22Rv1 (cell line): ENCODE results near the gene UNC93B1.

Experiments used
- H3K27ac ChIP-seq: fragments of 450-650 bp; 2 replicates; pipeline ENCODE4 v1.5.1; 2017
- ZFX ChIP-seq: fragments of 450-650 bp; IDR thresholded peaks from 2 replicates; pipeline ENCODE4 v1.6.1; 2017; ENCODE audit warnings: antibody characterized with exemption, borderline replicate concordance
- TF ChIP-seq, protein P1 (sequence below): fragments of 450-650 bp; IDR thresholded peaks from 2 replicates; pipeline ENCODE4 v1.5.1; 2017; ENCODE audit warnings: mild to moderate bottlenecking

UNC93B1 gene

GRCh38 chr11:68033708-68034045, 29.8 kb upstream of the UNC93B1 start:
- TF ChIP-seq ZFX = no peak
- TF ChIP-seq, protein P1, sequence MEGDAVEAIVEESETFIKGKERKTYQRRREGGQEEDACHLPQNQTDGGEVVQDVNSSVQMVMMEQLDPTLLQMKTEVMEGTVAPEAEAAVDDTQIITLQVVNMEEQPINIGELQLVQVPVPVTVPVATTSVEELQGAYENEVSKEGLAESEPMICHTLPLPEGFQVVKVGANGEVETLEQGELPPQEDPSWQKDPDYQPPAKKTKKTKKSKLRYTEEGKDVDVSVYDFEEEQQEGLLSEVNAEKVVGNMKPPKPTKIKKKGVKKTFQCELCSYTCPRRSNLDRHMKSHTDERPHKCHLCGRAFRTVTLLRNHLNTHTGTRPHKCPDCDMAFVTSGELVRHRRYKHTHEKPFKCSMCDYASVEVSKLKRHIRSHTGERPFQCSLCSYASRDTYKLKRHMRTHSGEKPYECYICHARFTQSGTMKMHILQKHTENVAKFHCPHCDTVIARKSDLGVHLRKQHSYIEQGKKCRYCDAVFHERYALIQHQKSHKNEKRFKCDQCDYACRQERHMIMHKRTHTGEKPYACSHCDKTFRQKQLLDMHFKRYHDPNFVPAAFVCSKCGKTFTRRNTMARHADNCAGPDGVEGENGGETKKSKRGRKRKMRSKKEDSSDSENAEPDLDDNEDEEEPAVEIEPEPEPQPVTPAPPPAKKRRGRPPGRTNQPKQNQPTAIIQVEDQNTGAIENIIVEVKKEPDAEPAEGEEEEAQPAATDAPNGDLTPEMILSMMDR = no peak
- H3K27ac ChIP-seq = no peak overlapping the region

GRCh38 chr11:68032997-68033707, 29.3 kb upstream of the UNC93B1 start:
- H3K27ac ChIP-seq = no peak overlapping the region
- TF ChIP-seq ZFX = no peak
- TF ChIP-seq, protein P1 = no peak

DNA sequence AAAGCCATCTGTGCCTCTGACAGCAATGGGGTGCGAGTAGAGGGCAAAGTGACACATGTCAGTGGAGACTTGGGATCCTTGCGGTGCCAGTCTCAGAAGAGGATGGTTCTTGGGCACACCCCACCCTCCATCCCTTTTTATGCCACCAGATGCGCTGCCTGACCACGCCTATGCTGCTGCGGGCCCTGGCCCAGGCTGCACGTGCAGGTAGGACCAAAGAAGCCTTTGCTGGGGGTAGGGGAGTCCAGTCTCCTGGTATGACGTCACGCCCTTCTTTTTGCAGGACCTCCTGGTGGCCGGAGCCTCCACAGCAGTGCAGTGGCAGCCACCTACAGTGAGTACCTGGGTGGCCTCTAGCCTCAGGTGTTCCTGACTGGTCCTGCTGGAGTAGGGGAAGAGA, 28.1 kb upstream of the UNC93B1 start:
- no peak for TF ChIP-seq ZFX
- TF ChIP-seq, protein P1 = no peak
- peak overlapping the region; percentile 80; the same call in 1 of the 2 replicates for H3K27ac ChIP-seq

GRCh38 chr11:68031144-68031464, 27.2 kb upstream of the UNC93B1 start:
- no peak for TF ChIP-seq ZFX
- TF ChIP-seq, protein P1 = no peak
- peak overlapping the region; percentile 80 for H3K27ac ChIP-seq

- no peak for TF ChIP-seq ZFX
- TF ChIP-seq, protein P1 = no peak
Observed at GRCh38 chr11:68030318-68031143, 26.6 kb upstream of the UNC93B1 start, which contains the start of gene NDUFS8. Gene NDUFS8 (plus strand): TSS chr11:68030681. CDS start chr11:68032152, 1,471 bp downstream.

GRCh38 chr11:68028802-68029545, 25.1 kb upstream of the UNC93B1 start:
- peak overlapping the region; percentile 80 for H3K27ac ChIP-seq
- TF ChIP-seq, protein P1 = no peak
- TF ChIP-seq ZFX = no peak

More at GRCh38 chr11:68030318-68031143, 26.6 kb upstream of the UNC93B1 start, which contains the start of gene NDUFS8:
- peak within 1 kb of the TSS; percentile 80 for H3K27ac ChIP-seq

DNA sequence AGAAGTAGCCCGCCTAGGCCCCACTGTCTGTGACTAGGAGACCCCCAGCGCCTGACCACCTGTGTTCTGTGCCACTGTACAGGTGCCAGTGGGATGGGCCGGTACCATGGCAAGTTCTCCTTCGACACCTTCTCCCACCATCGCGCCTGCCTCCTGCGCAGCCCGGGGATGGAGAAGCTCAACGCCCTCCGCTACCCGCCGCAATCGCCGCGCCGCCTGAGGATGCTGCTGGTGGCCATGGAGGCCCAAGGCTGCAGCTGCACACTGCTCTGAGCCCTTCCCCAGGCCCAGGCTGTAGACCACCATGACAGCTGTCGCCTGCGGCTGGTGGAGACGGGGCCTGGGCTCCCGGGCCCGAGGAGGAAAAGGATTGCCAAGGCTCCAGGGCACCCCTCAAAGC, 23.8 kb upstream of the UNC93B1 start:
- no peak for TF ChIP-seq ZFX
- TF ChIP-seq, protein P1 = no peak
- no peak overlapping the region for H3K27ac ChIP-seq
